H1 (cell line): ENCODE data around the gene NCK1. TPM values are rescaled to one million over a fixed set of nuclear protein-coding genes. Genes with fewer than 3 reads are reported as not detected.

Experiments used
- CTCF ChIA-PET: fragments of 300-600 bp; sonication (Branson Sonifier 250); formaldehyde crosslinking; loops from one replicate; lab custom pipeline; 2021; ENCODE audit not compliant: partially characterized antibody; lab: Charles Lee
- POLR2A ChIA-PET: fragments of 300-600 bp; sonication (Branson Sonifier 250); formaldehyde crosslinking; loops from one replicate; lab custom pipeline; 2021; ENCODE audit warnings: inconsistent platforms; ENCODE audit not compliant: partially characterized antibody; lab: Charles Lee
- DNase-seq, 2 experiments: peaks; one replicate each; pipeline versions ENCODE4 v3.0.0 to v3.0.0-alpha.2; 2010 to 2022; ENCODE audit warnings: low spot score in 2 of 2, low read depth in 1 of 2, mixed read lengths in 1 of 2
- FAIRE-seq: peaks from 2 replicates; lab custom pipeline; 2011; peaks lifted over from hg19 to GRCh38; lab: Jason Lieb, UNC
- H2AFZ ChIP-seq: 2 replicates; pipeline ENCODE4 v1.8.1; 2012; ENCODE audit warnings: low read length, inconsistent platforms
- H2AK5ac ChIP-seq: 2 replicates; pipeline ENCODE4 v1.6.1; 2013; ENCODE audit warnings: low read depth, low read length
- H2BK120ac ChIP-seq: replicated peaks from 2 replicates; pipeline ENCODE3; 2013; ENCODE audit warnings: low read depth, low read length, inconsistent platforms
- H2BK12ac ChIP-seq: 2 replicates; pipeline ENCODE4 v1.6.1; 2013; ENCODE audit warnings: low read depth, low read length
- H2BK15ac ChIP-seq: 2 replicates; pipeline ENCODE4 v1.6.1; 2013; ENCODE audit warnings: low read length
- H2BK20ac ChIP-seq: 2 replicates; pipeline ENCODE4 v1.6.1; 2013; ENCODE audit warnings: low read length
- H2BK5ac ChIP-seq: 2 replicates; pipeline ENCODE4 v1.6.1; 2013; ENCODE audit warnings: low read depth, low read length
- H3K14ac ChIP-seq: 2 replicates; pipeline ENCODE4 v1.6.1; 2013; ENCODE audit warnings: inconsistent platforms; ENCODE audit not compliant: insufficient read length
- H3K18ac ChIP-seq: 2 replicates; pipeline ENCODE4 v1.6.1; 2013; ENCODE audit warnings: low read length; ENCODE audit errors: extremely low read depth
- H3K23ac ChIP-seq: 2 replicates; pipeline ENCODE4 v1.6.1; 2013; ENCODE audit warnings: inconsistent platforms; ENCODE audit not compliant: insufficient read length
- H3K23me2 ChIP-seq: 2 replicates; pipeline ENCODE4 v1.6.1; 2013; ENCODE audit warnings: low read depth, low read length
- H3K27ac ChIP-seq: 2 replicates; pipeline ENCODE4 v1.6.1; 2011; ENCODE audit warnings: low read depth, low read length, inconsistent platforms
- H3K27me3 ChIP-seq, 4 experiments: replicated peaks in 1 of 4; 1 replicate in 1 of 4; 2 replicates in 3 of 4; pipeline versions ENCODE4 v1.6.1 to v1.8.1; 2011 to 2013; ENCODE audit warnings: low read length in 3 of 4, mild to moderate bottlenecking in 3 of 4, inconsistent platforms in 2 of 4, mixed read lengths in 2 of 4, moderate library complexity in 1 of 4; ENCODE audit not compliant: control insufficient read depth in 3 of 4, insufficient read depth in 3 of 4; ENCODE audit errors: extremely low read depth in 1 of 4
- H3K36me3 ChIP-seq, 4 experiments: 2 replicates each; pipeline versions ENCODE4 v1.6.1 to v1.8.1; 2011 to 2013; ENCODE audit warnings: mild to moderate bottlenecking in 4 of 4, low read length in 3 of 4, moderate library complexity in 2 of 4, control low read depth in 1 of 4, inconsistent platforms in 1 of 4; ENCODE audit not compliant: insufficient read depth in 4 of 4, control insufficient read depth in 2 of 4
- H3K4ac ChIP-seq: replicated peaks from 2 replicates; pipeline ENCODE3; 2013; ENCODE audit warnings: low read length, low read depth, mixed read lengths, inconsistent platforms; ENCODE audit not compliant: insufficient read length
- H3K4me1 ChIP-seq, 4 experiments: replicated peaks in 1 of 4; 1 replicate in 1 of 4; 2 replicates in 3 of 4; pipeline versions ENCODE4 v1.6.1 to v1.8.1; 2011 to 2013; ENCODE audit warnings: low read length in 3 of 4, inconsistent platforms in 2 of 4, mixed read lengths in 1 of 4; ENCODE audit not compliant: insufficient read depth in 4 of 4, control insufficient read depth in 3 of 4
- H3K4me2 ChIP-seq, 2 experiments: 2 replicates each; pipeline versions ENCODE4 v1.6.1 to v1.8.1; 2011 to 2013; ENCODE audit warnings: low read depth in 2 of 2, low read length in 2 of 2, control low read depth in 1 of 2, inconsistent platforms in 1 of 2, mild to moderate bottlenecking in 1 of 2; ENCODE audit not compliant: insufficient read depth in 1 of 2
- H3K4me3 ChIP-seq, 4 experiments: fragments of 200-600, 300-600 bp in 1 of 4; sonication (generic), shearing (Covaris generic), sonication (Bioruptor Twin) in 1 of 4; 2 replicates each; pipeline versions ENCODE4 v1.5.1 to v1.8.1; 2011 to 2016; ENCODE audit warnings: low read length in 4 of 4, low read depth in 3 of 4, control low read depth in 2 of 4, inconsistent platforms in 2 of 4, mild to moderate bottlenecking in 2 of 4, mixed read lengths in 1 of 4, moderate library complexity in 1 of 4; ENCODE audit not compliant: insufficient read depth in 2 of 4; ENCODE audit errors: extremely low read depth in 1 of 4
- H3K56ac ChIP-seq: replicated peaks from 2 replicates; pipeline ENCODE3; 2013; ENCODE audit warnings: low read depth, mild to moderate bottlenecking, mixed read lengths, low read length, inconsistent platforms; ENCODE audit not compliant: insufficient read length
- H3K79me1 ChIP-seq: 2 replicates; pipeline ENCODE4 v1.6.1; 2013; ENCODE audit warnings: low read depth, low read length, control low read depth
- H3K79me2 ChIP-seq, 2 experiments: 2 replicates each; pipeline versions ENCODE4 v1.6.1 to v1.8.1; 2012 to 2013; ENCODE audit warnings: low read length in 2 of 2, mild to moderate bottlenecking in 2 of 2, inconsistent platforms in 1 of 2; ENCODE audit not compliant: insufficient read depth in 2 of 2, control insufficient read depth in 1 of 2
- H3K9ac ChIP-seq, 4 experiments: replicated peaks in 1 of 4; 1 replicate in 1 of 4; 2 replicates in 3 of 4; pipeline versions ENCODE4 v1.6.1 to v1.8.1; 2011 to 2013; ENCODE audit warnings: low read depth in 3 of 4, low read length in 3 of 4, control low read depth in 2 of 4, mild to moderate bottlenecking in 2 of 4, moderate library complexity in 2 of 4, inconsistent platforms in 1 of 4; ENCODE audit errors: extremely low read depth in 1 of 4
- H3K9me3 ChIP-seq, 2 experiments: 2 replicates each; pipeline versions ENCODE4 v1.6.1 to v1.8.1; 2012 to 2013; ENCODE audit warnings: mild to moderate bottlenecking in 2 of 2, moderate library complexity in 2 of 2, control low read depth in 1 of 2, inconsistent platforms in 1 of 2, low read depth in 1 of 2, low read length in 1 of 2, mixed read lengths in 1 of 2; ENCODE audit not compliant: insufficient read depth in 2 of 2
- H4K20me1 ChIP-seq, 2 experiments: replicated peaks in 1 of 2; 2 replicates each; pipeline versions ENCODE3 to v1.8.1; 2011 to 2013; ENCODE audit warnings: inconsistent platforms in 2 of 2, low read length in 2 of 2, mild to moderate bottlenecking in 1 of 2; ENCODE audit not compliant: insufficient read depth in 2 of 2, control insufficient read depth in 1 of 2
- H4K5ac ChIP-seq: 2 replicates; pipeline ENCODE4 v1.6.1; 2013; ENCODE audit warnings: low read length, low read depth, mixed read lengths, inconsistent platforms; ENCODE audit not compliant: insufficient read length
- H4K8ac ChIP-seq: 2 replicates; pipeline ENCODE4 v1.8.0; 2013; ENCODE audit warnings: mild to moderate bottlenecking, moderate library complexity, low read length, inconsistent platforms; ENCODE audit not compliant: insufficient read depth; ENCODE audit errors: extremely low read depth
- H4K91ac ChIP-seq: replicated peaks from 2 replicates; pipeline ENCODE3; 2013; ENCODE audit warnings: low read length, mixed read lengths, inconsistent platforms; ENCODE audit not compliant: insufficient read length
- ATF2 ChIP-seq: IDR thresholded peaks from 2 replicates; pipeline ENCODE4 v1.6.1; 2012; ENCODE audit warnings: low read length, inconsistent platforms
- CBX5 ChIP-seq: fragments of 300-800, 300-1000 bp; sonication (generic); IDR thresholded peaks from 2 replicates; pipeline ENCODE4 v1.7.1; 2016; ENCODE audit warnings: antibody characterized with exemption, low read length, low read depth
- CHD2 ChIP-seq: IDR thresholded peaks from 2 replicates; pipeline ENCODE4 v1.6.1; 2012; ENCODE audit warnings: low read length, improper control_type of control experiment
- EGR1 ChIP-seq: IDR thresholded peaks from 2 replicates; pipeline ENCODE4 v1.6.1; 2011; ENCODE audit warnings: low read depth, low read length, borderline replicate concordance
- GTF2F1 ChIP-seq: IDR thresholded peaks from 2 replicates; pipeline ENCODE4 v1.6.1; 2012; ENCODE audit warnings: low read depth, low read length, improper control_type of control experiment, borderline replicate concordance
- POLR2A ChIP-seq, 2 experiments: IDR thresholded peaks; 1 replicate in 1 of 2; 2 replicates in 1 of 2; pipeline ENCODE4 v1.6.1; 2011; ENCODE audit warnings: low read depth in 2 of 2, low read length in 2 of 2, mild to moderate bottlenecking in 2 of 2; ENCODE audit errors: control extremely low read depth in 1 of 2
- POU5F1 ChIP-seq: IDR thresholded peaks from 2 replicates; pipeline ENCODE4 v1.6.1; 2011; ENCODE audit warnings: low read depth, mild to moderate bottlenecking, low read length, moderate library complexity
- RAD21 ChIP-seq, 2 experiments: IDR thresholded peaks in 1 of 2; conservative IDR thresholded peaks in 1 of 2; 2 replicates each; pipeline ENCODE4 v1.6.1; 2011; ENCODE audit warnings: low read depth in 2 of 2, low read length in 2 of 2, improper control_type of control experiment in 1 of 2, inconsistent platforms in 1 of 2, mild to moderate bottlenecking in 1 of 2, moderate library complexity in 1 of 2
- RBBP5 ChIP-seq: IDR thresholded peaks from 2 replicates; pipeline ENCODE4 v1.7.1; 2012; ENCODE audit warnings: low read depth, mild to moderate bottlenecking, inconsistent platforms, low read length, moderate library complexity, borderline replicate concordance
- SIRT6 ChIP-seq: IDR thresholded peaks from one replicate; pipeline ENCODE4 v1.7.1; 2012; ENCODE audit warnings: low read length, inconsistent platforms
- SP2 ChIP-seq: IDR thresholded peaks from 2 replicates; pipeline ENCODE4 v1.6.1; 2012; ENCODE audit warnings: mild to moderate bottlenecking, low read length, inconsistent platforms
- SUZ12 ChIP-seq: fragments of 200-600 bp; sonication (generic); IDR thresholded peaks from 2 replicates; pipeline ENCODE4 v1.6.1; 2012; ENCODE audit warnings: mild to moderate bottlenecking, inconsistent platforms, low read length, moderate library complexity, mixed read lengths
- TAF1 ChIP-seq: IDR thresholded peaks from 2 replicates; pipeline ENCODE4 v1.6.1; 2011; ENCODE audit warnings: mild to moderate bottlenecking, low read depth, low read length
- WGBS, 2 experiments: shearing (Covaris generic) in 1 of 2; methylation state at CpG; one replicate each; pipeline versions ENCODE4 v1.1.6 to v1.1.7; 2013 to 2015; ENCODE audit warnings: low lambda C conversion rate in 2 of 2, mixed read lengths in 2 of 2, inconsistent platforms in 1 of 2, low coverage in 1 of 2, missing lambda C conversion rate in 1 of 2; ENCODE audit not compliant: insufficient replicate concordance in 2 of 2, insufficient coverage in 1 of 2, insufficient read length in 1 of 2; ENCODE audit errors: extremely low coverage in 1 of 2, missing lambda C conversion rate in 1 of 2; 5-methylcytosine and 5-hydroxymethylcytosine counted together
- polyA plus RNA-seq, 7 experiments: library from polyadenylated mRNA; depleted of rRNA in 3 of 7; stranded (reverse) in 5 of 7; unstranded in 2 of 7; fragments of >200 nt in 5 of 7; fragments of 200-250 nt in 2 of 7; gene quantifications; 1 replicate in 5 of 7; 2 replicates in 1 of 7; 4 replicates in 1 of 7; pipeline versions ENCODE4 v1.2.1 to v1.2.3, GENCODE V29; 2011 to 2013; ENCODE audit warnings: missing spikeins in 2 of 7, mixed read lengths in 2 of 7
- total RNA-seq: library from RNA; stranded (reverse); fragmentation: NEBNext Ultra II Directional; extraction: Animal tissue kit (Norgen Biotek cat#: 25700); gene quantifications from 2 replicates; pipeline ENCODE4 v1.2.1, GENCODE V29; 2021

The NCK1 gene
- total and polyA plus RNA-seq, 2 of the 8 experiments (the other 6 are each of a cell fraction or from before 2014, with no cell fraction given): 10.0 to 28.5 TPM

DNA sequence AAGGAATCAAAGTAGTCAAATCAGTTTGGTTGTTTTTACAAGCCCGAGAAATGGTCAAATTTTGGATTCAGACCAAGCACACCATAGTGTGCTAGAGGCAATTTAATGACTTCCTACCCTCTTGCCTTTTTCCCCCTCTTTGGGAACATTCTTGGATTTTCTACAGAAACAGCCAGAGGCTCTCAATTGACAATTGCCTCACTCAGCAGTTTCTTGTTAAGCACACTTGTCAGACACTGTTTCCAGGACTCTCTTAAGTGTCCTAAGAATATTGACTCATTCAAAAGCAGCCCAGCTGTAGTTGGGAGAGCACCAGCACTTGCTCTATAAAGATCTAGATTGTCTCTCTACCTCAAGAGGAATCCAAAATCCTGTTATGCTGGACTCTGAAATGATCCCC lies 44.6 kb upstream of the NCK1 start:
- Histone ChIP-seq H3K79me1 (peaks cover 2% of the 10 kb centered on the region; the same call in 1 of the 2 replicates), H2BK120ac (no peak overlapping the region), H2BK12ac (no peak overlapping the region), H3K4me2 (no peak overlapping the region; a peak in 1 of 4 replicates), H3K14ac (no peak overlapping the region), H3K9me3 (no peaks in the 10 kb centered on the region), H3K4me1 (peaks cover 0 to 9% (median 4%) of the 10 kb centered on the region in 4 experiments; a peak in 4 of 7 replicates), H4K8ac (no peak overlapping the region), H3K23me2 (peaks cover 11% of the 10 kb centered on the region), H3K9ac (no peak overlapping the region), H2BK15ac (0 out of 2 replicates have a peak overlapping the region, but pooled peaks have one; percentile 46), H3K36me3 (no peaks in the 10 kb centered on the region), H4K20me1 (peaks cover 0 to 7% of the 10 kb centered on the region in 2 experiments), H2AK5ac (no peak overlapping the region), H3K18ac (no peak overlapping the region), H3K4ac (no peak overlapping the region), H3K56ac (no peak overlapping the region), H2AFZ (no peak overlapping the region), H3K23ac (no peak overlapping the region), H2BK5ac (no peak overlapping the region), H2BK20ac (no peak overlapping the region), H4K5ac (no peak overlapping the region), H3K4me3 (no peak overlapping the region), H4K91ac (no peak overlapping the region), H3K27ac (no peak overlapping the region), H3K27me3 (peaks cover 0 to 9% (median 5%) of the 10 kb centered on the region in 4 experiments; a peak in 6 of 7 replicates), H3K79me2 (peaks cover 0 to 5% of the 10 kb centered on the region in 2 experiments; a peak in 2 of 4 replicates)
- CTCF ChIA-PET: interaction anchor here (1.0 kb wide), 1 partner anchor 44 kb away, joined by 3 read pairs; no protein-coding TSS in a partner anchor
- POLR2A ChIA-PET: no interaction called here
- FAIRE-seq (no peak), DNase-seq (no peak)
- WGBS, 2 experiments: 77% methylated on average over 1 of the region's 1 CpG; no CpG with 5 or more reads in 1 of the 2 experiments
- no peak for TF ChIP-seq CBX5
- no peak for TF ChIP-seq GTF2F1
- no peak for TF ChIP-seq RAD21 (IDR thresholded peaks at IDR 0.05 in 1 of 2, conservative IDR thresholded peaks at IDR 0.05 in 1 of 2; ENCODE audit: low read depth in 2 of 2, low read length in 2 of 2)
- TF ChIP-seq EGR1: no peak
- TF ChIP-seq ATF2: no peak
- no peak for TF ChIP-seq POLR2A (IDR thresholded peaks at IDR 0.05; ENCODE audit: control extremely low read depth in 1 of 2, low read depth in 2 of 2, low read length in 2 of 2)
- no peak for TF ChIP-seq SUZ12
- TF ChIP-seq CHD2: no peak
- no peak for TF ChIP-seq SP2
- TF ChIP-seq TAF1: no peak
- no peak for TF ChIP-seq SIRT6
- no peak for TF ChIP-seq RBBP5
- no peak for TF ChIP-seq POU5F1
